ACC112 (cell line): ENCODE results near the gene KIF21A.

Experiments
- H2AFZ ChIP-seq: fragments of 200-600 bp; sonication (generic); one replicate; pipeline ENCODE4 v1.6.0; 2017; ENCODE audit warnings: antibody characterized with exemption, low read length; ENCODE audit not compliant: unreplicated experiment
- H3K27ac ChIP-seq: fragments of 200-600 bp; sonication (generic); 2 replicates; pipeline ENCODE4 v1.5.1; 2014; ENCODE audit warnings: low read depth, mild to moderate bottlenecking, antibody characterized with exemption, low read length, moderate library complexity
- H3K27me3 ChIP-seq: fragments of 200-600 bp; sonication (generic); 2 replicates; pipeline ENCODE4 v1.6.1; 2014; ENCODE audit warnings: mild to moderate bottlenecking, antibody characterized with exemption, low read length, moderate library complexity, mixed read lengths; ENCODE audit not compliant: insufficient read depth
- H3K36me3 ChIP-seq: fragments of 200-600 bp; sonication (generic); 2 replicates; pipeline ENCODE4 v1.6.1; 2016; ENCODE audit warnings: mild to moderate bottlenecking, antibody characterized with exemption, low read length, moderate library complexity, mixed read lengths; ENCODE audit not compliant: insufficient read depth
- H3K4me1 ChIP-seq: fragments of 200-600 bp; sonication (generic); one replicate; pipeline ENCODE4 v1.6.1; 2016; ENCODE audit warnings: low read length, mixed read lengths; ENCODE audit not compliant: insufficient read depth, unreplicated experiment, control insufficient read depth
- H3K4me3 ChIP-seq: fragments of 200-600 bp; sonication (generic); 2 replicates; pipeline ENCODE4 v1.5.1; 2014; ENCODE audit warnings: mild to moderate bottlenecking, low read depth, low read length
- H3K79me2 ChIP-seq: fragments of 200-600 bp; sonication (generic); one replicate; pipeline ENCODE4 v1.6.0; 2016; ENCODE audit warnings: low read length; ENCODE audit not compliant: control insufficient read depth, unreplicated experiment, insufficient read depth

KIF21A gene

DNA sequence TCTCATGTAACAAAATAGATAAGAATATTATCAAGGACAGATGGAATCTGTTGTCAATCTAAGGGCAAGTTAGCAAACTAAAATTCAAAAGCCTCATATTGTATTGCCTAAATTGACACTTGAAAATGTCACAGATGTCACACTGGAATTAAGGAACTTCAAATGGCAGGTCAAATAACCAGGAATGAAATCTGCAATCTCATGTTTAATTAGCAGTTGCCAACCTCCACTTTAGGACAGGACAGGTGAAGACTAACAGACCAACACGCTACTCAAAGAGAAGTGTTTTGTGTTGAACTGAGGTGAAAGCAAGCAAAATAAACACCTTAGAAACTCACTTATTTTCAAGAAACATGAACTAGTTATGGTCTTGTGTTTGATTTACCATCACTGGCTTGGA, 11.1 kb downstream of the KIF21A start:
- Histone ChIP-seq H3K4me1 (peaks cover 3% of the 10 kb centered on the region), H3K27me3 (no peaks in the 10 kb centered on the region), H3K36me3 (no peaks in the 10 kb centered on the region), H2AFZ (no peak overlapping the region), H3K4me3 (no peak overlapping the region), H3K79me2 (peaks cover 21% of the 10 kb centered on the region), H3K27ac (no peak overlapping the region)

GRCh38 chr12:39431002-39431796, 11.7 kb downstream of the KIF21A start:
- H3K79me2 ChIP-seq: peaks cover 18% of the 10 kb centered on the region
- H3K4me3 ChIP-seq: no peak overlapping the region
- no peaks in the 10 kb centered on the region for H3K27me3 ChIP-seq
- H2AFZ ChIP-seq: no peak overlapping the region
- no peak overlapping the region for H3K27ac ChIP-seq
- no peaks in the 10 kb centered on the region for H3K36me3 ChIP-seq
- peaks cover 3% of the 10 kb centered on the region for H3K4me1 ChIP-seq

GRCh38 chr12:39429809-39430208, 13.1 kb downstream of the KIF21A start:
- Histone ChIP-seq H3K27me3 (no peaks in the 10 kb centered on the region), H3K4me1 (peaks cover 3% of the 10 kb centered on the region), H3K36me3 (no peaks in the 10 kb centered on the region), H2AFZ (no peak overlapping the region), H3K4me3 (no peak overlapping the region), H3K79me2 (peaks cover 16% of the 10 kb centered on the region), H3K27ac (no peak overlapping the region)

DNA sequence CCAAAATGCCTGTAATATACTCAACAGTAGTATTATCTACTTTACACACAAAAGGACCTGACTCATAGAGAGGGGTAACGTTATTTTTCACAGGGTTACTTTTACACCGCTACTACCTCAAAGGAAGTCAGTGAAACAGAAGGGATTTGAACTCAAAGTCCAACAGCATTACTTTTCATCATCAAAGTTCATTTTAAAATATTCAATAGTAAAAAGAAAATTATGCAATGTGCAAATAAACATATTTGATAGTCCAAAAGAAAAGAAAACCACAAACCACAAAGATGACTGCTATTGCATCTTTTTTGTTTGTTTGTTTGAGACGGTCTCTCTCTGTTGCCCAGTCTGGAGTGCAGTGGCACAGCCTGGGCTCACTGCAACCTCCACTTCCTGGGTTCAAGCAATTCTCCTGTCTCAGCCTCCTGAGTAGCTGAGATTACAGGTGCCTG, 15.5 kb downstream of the KIF21A start:
- Histone ChIP-seq H3K27me3 (no peaks in the 10 kb centered on the region), H3K4me1 (peaks cover 3% of the 10 kb centered on the region), H2AFZ (no peak overlapping the region), H3K79me2 (peaks cover 7% of the 10 kb centered on the region), H3K36me3 (no peaks in the 10 kb centered on the region), H3K27ac (peak overlapping the region; percentile 28; the same call in 1 of the 2 replicates), H3K4me3 (no peak overlapping the region)

DNA sequence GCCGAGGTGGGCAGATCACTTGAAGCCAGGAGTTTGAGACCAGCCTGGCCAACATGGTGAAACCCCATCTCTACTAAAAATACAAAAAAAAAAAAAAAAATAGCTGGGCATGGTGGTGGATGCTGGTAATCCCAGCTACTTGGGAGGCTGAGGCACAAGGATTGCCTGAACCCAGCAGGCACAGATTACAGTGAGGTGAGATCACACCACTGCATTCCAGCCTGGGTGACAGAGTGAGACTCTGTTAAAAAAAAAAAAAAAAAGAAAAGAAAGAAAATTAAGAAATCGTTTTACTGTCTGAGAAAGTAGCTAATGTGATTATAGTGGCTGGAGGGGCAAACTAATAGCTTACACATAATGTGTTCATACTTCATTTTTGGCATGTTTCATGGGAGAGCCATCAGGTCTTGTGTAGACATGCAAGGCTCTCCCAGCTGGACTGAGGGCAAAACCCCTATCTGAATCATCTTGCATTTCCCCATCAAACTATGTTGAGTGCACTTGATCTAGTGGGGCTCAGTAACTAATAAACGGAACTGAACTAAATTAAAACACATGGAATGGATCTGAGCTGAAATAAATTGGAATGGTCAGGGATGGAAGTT, 16.2 kb downstream of the KIF21A start:
- Histone ChIP-seq H3K27me3 (no peaks in the 10 kb centered on the region), H3K79me2 (peaks cover 5% of the 10 kb centered on the region), H2AFZ (no peak overlapping the region), H3K27ac (peak overlapping the region; percentile 28; the same call in 1 of the 2 replicates), H3K36me3 (no peaks in the 10 kb centered on the region), H3K4me3 (no peak overlapping the region), H3K4me1 (peaks cover 3% of the 10 kb centered on the region)

DNA sequence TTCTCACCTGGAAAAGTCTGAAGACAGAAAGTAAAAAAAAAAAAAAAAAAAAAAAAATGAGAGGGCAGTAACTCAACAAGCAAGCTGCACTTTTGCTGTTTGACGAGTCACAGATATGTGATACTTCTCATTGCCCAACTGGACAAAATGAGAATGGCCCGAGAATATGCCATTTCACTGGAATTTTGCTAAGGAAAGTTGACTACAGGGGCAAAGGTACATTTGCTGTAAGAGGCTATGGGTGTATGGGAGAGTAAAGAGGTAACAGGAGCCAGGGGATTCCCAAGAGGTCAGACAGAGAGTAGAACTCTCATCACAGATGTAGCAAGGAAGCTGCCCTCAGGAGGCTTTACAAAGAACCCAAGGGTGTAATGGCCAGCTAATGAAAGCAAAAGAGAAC, 22.9 kb downstream of the KIF21A start:
- Histone ChIP-seq H3K27me3 (no peaks in the 10 kb centered on the region), H3K4me1 (peaks cover 6% of the 10 kb centered on the region), H2AFZ (no peak overlapping the region), H3K79me2 (no peaks in the 10 kb centered on the region), H3K27ac (no peak overlapping the region), H3K4me3 (no peak overlapping the region), H3K36me3 (no peaks in the 10 kb centered on the region)

DNA sequence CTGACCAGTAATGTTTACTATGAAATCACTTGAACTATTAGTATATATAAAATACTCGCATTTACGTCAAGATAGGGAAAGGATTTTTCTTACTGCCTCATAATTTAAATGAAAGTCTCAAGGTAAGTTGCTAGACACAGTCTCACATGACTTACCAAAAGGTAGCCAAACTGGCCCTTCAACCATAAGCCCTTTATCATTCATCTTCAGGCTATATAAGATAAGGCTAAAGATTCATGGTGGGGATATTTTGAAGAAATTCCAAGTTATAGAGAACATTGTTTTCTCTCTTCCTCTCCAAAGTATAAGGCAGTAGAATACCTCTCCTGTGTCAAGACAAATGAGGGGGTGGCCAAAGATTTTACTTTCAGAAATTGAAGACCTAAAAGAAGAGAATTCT, 23.4 kb downstream of the KIF21A start:
- Histone ChIP-seq H2AFZ (no peak overlapping the region), H3K79me2 (no peaks in the 10 kb centered on the region), H3K27me3 (no peaks in the 10 kb centered on the region), H3K4me1 (peaks cover 6% of the 10 kb centered on the region), H3K36me3 (no peaks in the 10 kb centered on the region), H3K4me3 (no peak overlapping the region), H3K27ac (no peak overlapping the region)

DNA sequence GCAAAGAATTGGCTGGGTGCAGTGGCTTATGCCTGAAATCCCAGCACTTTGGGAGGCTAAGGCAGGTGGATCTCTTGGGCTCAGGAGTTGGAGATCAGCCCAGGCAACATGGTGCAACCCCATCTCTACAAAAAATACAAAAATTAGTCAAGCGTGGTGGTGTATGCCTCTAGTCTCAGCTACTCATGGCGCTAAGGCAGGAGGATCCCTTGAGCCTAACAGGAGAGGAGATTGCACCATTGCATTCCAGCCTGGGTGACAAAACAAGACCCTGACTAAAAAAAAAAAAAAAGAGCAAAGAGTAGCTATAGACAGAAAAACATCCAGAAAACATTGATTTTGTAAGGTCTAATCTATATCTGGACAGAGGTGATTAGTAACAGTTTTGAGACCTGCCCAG, 25.0 kb downstream of the KIF21A start:
- H3K4me3 ChIP-seq: no peak overlapping the region
- H3K27ac ChIP-seq: no peak overlapping the region

GRCh38 chr12:39413836-39414771, 28.8 kb downstream of the KIF21A start:
- Histone ChIP-seq H3K4me3 (no peak overlapping the region), H3K79me2 (no peaks in the 10 kb centered on the region), H3K27ac (no peak overlapping the region), H3K27me3 (no peaks in the 10 kb centered on the region), H2AFZ (no peak overlapping the region), H3K36me3 (no peaks in the 10 kb centered on the region), H3K4me1 (peaks cover 6% of the 10 kb centered on the region)

More for the DNA sequence above, 25.0 kb downstream of the KIF21A start:
- no peaks in the 10 kb centered on the region for H3K79me2 ChIP-seq
- no peaks in the 10 kb centered on the region for H3K36me3 ChIP-seq
- no peaks in the 10 kb centered on the region for H3K27me3 ChIP-seq
- H2AFZ ChIP-seq: no peak overlapping the region
- H3K4me1 ChIP-seq: peaks cover 6% of the 10 kb centered on the region

DNA sequence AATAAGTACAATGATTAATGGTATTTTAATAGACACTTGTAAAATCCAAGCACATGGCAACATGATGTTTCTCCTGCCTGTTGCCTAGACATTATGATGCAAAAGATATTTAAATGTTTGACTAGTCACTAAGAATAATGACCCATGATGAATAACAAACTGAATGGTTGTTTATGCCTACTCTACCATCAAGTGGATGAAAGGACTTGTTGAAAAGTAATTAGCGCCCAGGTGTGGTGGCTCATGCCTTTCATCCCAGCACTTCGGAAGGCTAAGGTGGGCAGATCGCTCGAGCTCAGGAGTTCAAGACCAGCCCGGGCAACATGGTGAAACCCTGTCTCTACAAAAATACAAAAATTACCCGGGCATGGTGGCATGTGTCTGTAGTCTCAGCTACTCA, 30.7 kb downstream of the KIF21A start:
- no peaks in the 10 kb centered on the region for H3K4me1 ChIP-seq
- no peak overlapping the region for H3K27ac ChIP-seq
- no peaks in the 10 kb centered on the region for H3K36me3 ChIP-seq
- no peak overlapping the region for H2AFZ ChIP-seq
- no peaks in the 10 kb centered on the region for H3K79me2 ChIP-seq
- H3K4me3 ChIP-seq: no peak overlapping the region
- H3K27me3 ChIP-seq: no peaks in the 10 kb centered on the region
